ENCODE measurements around the gene EVX2.

Gene EVX2

GRCh38 chr2:176035013-176035691 is 48.6 kb downstream of the EVX2 start:
- no peak overlapping the region for H3K4me3 ChIP-seq (ENCODE audit: low read length)

GRCh38 chr2:176027806-176028205 is 56.0 kb downstream of the EVX2 start:
- no peaks in the 10 kb centered on the region for H3K27me3 ChIP-seq (replicated peaks; ENCODE audit: control insufficient read depth, insufficient read depth, low read length)
- H3K4me3 ChIP-seq (ENCODE audit: low read length), result no peak overlapping the region
- no peaks in the 10 kb centered on the region for H3K9me3 ChIP-seq (ENCODE audit: control insufficient read depth, low read length)
- no peak for DNase-seq (ENCODE audit: low read depth)
- H3K9ac ChIP-seq (ENCODE audit: low read length), result no peak overlapping the region
- H3K36me3 ChIP-seq (ENCODE audit: control insufficient read depth, insufficient read depth, low read length, severe bottlenecking), result no peaks in the 10 kb centered on the region
- H3K4me1 ChIP-seq (ENCODE audit: control insufficient read depth, insufficient read depth, low read length), result no peaks in the 10 kb centered on the region

More at GRCh38 chr2:176035013-176035691, 48.6 kb downstream of the EVX2 start:
- H3K4me1 ChIP-seq (ENCODE audit: control insufficient read depth, insufficient read depth, low read length), result no peaks in the 10 kb centered on the region
- no peaks in the 10 kb centered on the region for H3K27me3 ChIP-seq (replicated peaks; ENCODE audit: control insufficient read depth, insufficient read depth, low read length)
- H3K9me3 ChIP-seq (ENCODE audit: control insufficient read depth, low read length), result no peaks in the 10 kb centered on the region
- H3K9ac ChIP-seq (ENCODE audit: low read length), result no peak overlapping the region
- DNase-seq (ENCODE audit: low read depth), result no peak
- no peaks in the 10 kb centered on the region for H3K36me3 ChIP-seq (ENCODE audit: control insufficient read depth, insufficient read depth, low read length, severe bottlenecking)
